Esophagus squamous epithelium (tissue), 4 donors: ENCODE results near the gene TBXAS1.

ENCODE experiments used
- CTCF ChIP-seq, 6 experiments: fragments of 450-650 bp in 4 of 6; fragments of 200-600 bp in 2 of 6; sonication (generic) in 2 of 6; IDR thresholded peaks; one replicate each; pipeline ENCODE4 v1.5.1; 2016 to 2019; ENCODE audit warnings: antibody characterized with exemption in 6 of 6, mild to moderate bottlenecking in 4 of 6, moderate library complexity in 4 of 6
- POLR2A ChIP-seq, 4 donors: fragments of 450-650 bp; IDR thresholded peaks; one replicate each; pipeline ENCODE4 v1.6.1; 2017; ENCODE audit warnings: antibody characterized with exemption in 4 of 4, mild to moderate bottlenecking in 4 of 4, moderate library complexity in 3 of 4

- TF ChIP-seq POLR2A (IDR thresholded peaks at IDR 0.05) = no peak
- no peak for TF ChIP-seq CTCF (IDR thresholded peaks at IDR 0.05)
Observed at GRCh38 chr7:139916717-139917395, 87.8 kb downstream of the TBXAS1 start.
